Esophagus (tissue), 2 donors: ENCODE results near the gene TOMM5. TPM values are rescaled to one million over a fixed set of nuclear protein-coding genes. Genes with fewer than 3 reads are reported as not detected.

Source experiments
- H3K27ac ChIP-seq, 2 donors: one replicate each; pipeline ENCODE4 v1.5.1; 2013; ENCODE audit warnings: low read depth in 2 of 2, mild to moderate bottlenecking in 2 of 2, inconsistent platforms in 1 of 2, low read length in 1 of 2, moderate library complexity in 1 of 2
- H3K27me3 ChIP-seq, 2 donors: one replicate each; pipeline ENCODE4 v1.6.1; 2013; ENCODE audit warnings: low read length in 2 of 2, control low read depth in 1 of 2, mild to moderate bottlenecking in 1 of 2; ENCODE audit not compliant: insufficient read depth in 2 of 2, control insufficient read depth in 1 of 2
- H3K36me3 ChIP-seq, 2 donors: one replicate each; pipeline ENCODE4 v1.6.1; 2013; ENCODE audit warnings: low read length in 1 of 2; ENCODE audit not compliant: control insufficient read depth in 2 of 2, insufficient read depth in 2 of 2
- H3K4me1 ChIP-seq, 2 donors: one replicate each; pipeline ENCODE4 v1.6.1; 2013; ENCODE audit warnings: low read length in 1 of 2; ENCODE audit not compliant: control insufficient read depth in 2 of 2, insufficient read depth in 2 of 2
- H3K4me3 ChIP-seq, 2 donors: one replicate each; pipeline ENCODE4 v1.5.1; 2013; ENCODE audit warnings: low read length in 2 of 2, mild to moderate bottlenecking in 2 of 2, low read depth in 1 of 2, moderate library complexity in 1 of 2
- H3K9me3 ChIP-seq, 2 donors: one replicate each; pipeline ENCODE4 v1.6.1; 2013; ENCODE audit warnings: mild to moderate bottlenecking in 2 of 2, low read depth in 1 of 2, low read length in 1 of 2, moderate library complexity in 1 of 2; ENCODE audit not compliant: control insufficient read depth in 2 of 2, insufficient read depth in 1 of 2
- WGBS, 2 donors: extraction: QIAGEN DNeasy Blood & Tissue Kit; methylation state at CpG; one replicate each; pipeline ENCODE4 v1.1.7; 2013; 5-methylcytosine and 5-hydroxymethylcytosine counted together
- polyA plus RNA-seq, 2 donors: library from polyadenylated mRNA; stranded (reverse); fragments of 200-250 nt; gene quantifications; one replicate each; pipeline ENCODE4 v1.2.3, GENCODE V29; 2013
- donor health status: healthy with polysubstance abuse.
- donor health status: Bipolar disorder and iron deficiency.

Gene TOMM5
- polyA plus RNA-seq, 2 donors: 93.3 to 113 TPM

DNA sequence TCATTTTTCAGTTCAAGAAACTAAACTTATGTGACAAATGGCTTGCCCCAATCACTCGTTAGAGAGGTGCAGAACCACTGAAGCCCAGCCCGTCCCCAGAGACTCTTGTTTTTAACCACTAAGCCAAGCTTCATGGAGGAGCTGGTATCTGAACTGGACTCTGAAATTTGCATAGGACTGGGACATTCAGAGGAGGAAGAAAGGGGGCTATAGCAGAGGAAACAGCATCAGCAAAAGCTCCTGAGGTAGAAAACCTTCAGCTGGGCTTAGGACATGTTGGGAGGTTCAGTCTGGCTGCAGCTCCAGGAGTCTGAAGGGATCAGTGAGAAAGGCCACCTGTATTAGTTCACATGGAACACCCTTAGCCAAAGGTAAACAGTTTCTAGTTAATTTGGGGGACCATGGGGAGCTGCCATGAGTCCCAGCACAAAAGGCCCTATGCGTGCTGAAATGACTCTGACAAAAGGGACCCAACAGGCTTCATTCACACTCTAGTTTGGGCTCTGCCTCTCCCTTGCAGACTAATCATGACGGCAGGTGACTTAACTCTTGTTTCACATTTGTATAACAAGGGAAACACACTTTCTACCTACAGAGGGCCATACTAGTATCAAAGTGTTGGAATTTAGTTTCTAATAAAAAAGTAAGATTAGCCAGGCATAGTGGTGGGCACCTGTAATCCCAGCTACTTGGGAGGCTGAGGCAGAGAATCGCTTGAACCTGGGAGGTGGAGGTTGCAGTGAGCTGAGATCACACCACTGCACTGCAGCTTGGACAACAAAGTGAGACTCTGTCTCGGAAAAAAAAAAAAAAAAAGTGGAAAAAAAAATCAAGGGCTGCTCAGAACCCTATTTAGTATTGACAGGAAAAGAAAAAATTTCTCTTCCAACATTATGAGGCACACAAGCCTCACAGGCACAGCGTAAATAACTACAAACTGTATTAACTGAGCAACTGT is 26.5 kb downstream of the TOMM5 start:
- Histone ChIP-seq H3K27ac (no peak overlapping the region), H3K4me3 (no peak overlapping the region), H3K4me1 (no peaks in the 10 kb centered on the region), H3K27me3 (no peaks in the 10 kb centered on the region), H3K9me3 (no peaks in the 10 kb centered on the region), H3K36me3 (no peaks in the 10 kb centered on the region)
- WGBS, 2 donors: 74 to 91% methylated on average over 7 of the region's 7 CpGs

DNA sequence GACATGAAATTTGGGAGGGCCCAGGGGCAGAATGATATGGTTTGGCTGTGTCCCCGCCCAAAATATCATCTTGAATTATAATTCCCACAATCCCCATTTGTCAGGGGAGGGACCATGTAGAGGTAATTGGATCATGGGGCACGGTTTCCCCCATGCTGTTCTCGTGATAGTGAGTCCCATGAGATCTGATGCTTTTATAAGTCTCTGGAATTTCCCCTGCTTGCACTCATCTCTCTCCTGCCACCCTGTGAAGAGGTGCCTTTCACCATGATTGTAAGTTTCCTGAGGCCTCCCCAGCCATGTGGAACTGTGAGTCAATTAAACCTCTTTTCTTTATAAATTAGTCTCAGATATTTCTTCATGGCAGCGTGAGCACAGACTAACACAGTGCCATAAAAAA is 27.5 kb downstream of the TOMM5 start:
- Histone ChIP-seq H3K4me3 (no peak overlapping the region), H3K36me3 (no peaks in the 10 kb centered on the region), H3K27ac (no peak overlapping the region), H3K4me1 (no peaks in the 10 kb centered on the region), H3K27me3 (no peaks in the 10 kb centered on the region), H3K9me3 (no peaks in the 10 kb centered on the region)
- WGBS, 2 donors: 90% methylated on average over 4 of the region's 4 CpGs

DNA sequence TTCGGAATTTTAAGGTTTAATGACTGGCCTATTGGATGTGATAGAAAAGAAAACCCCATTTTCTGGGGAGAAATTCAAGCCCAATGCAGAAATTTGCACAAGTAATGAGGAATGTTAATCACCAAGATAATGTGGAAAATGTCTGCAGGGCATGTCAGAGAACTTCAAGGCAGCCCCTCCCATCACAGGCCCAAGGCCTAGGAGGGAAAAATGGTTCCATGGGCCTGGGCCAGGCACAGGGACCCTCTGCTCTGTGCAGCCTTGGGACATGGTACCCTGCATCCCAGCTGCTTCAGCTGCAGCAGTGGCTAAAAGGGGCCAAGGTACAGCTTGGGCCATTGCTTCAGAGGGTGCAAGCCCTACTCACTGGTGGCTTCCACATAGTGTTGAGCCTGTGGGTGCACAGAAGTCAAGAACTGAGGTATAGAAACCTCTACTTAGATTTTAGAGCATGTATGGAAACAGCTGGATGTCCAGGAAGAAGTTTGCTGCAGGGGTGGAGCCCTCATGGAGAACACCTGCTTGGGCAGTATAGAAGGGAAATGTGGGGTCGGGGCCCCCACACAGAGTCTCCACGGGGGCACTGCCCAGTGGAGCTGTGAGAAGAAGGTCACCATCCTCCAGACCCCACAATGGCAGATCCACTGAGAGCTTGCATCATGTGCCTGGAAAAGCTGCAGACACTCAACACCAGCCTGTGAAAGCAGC is 28.4 kb downstream of the TOMM5 start:
- Histone ChIP-seq H3K27me3 (no peaks in the 10 kb centered on the region), H3K4me3 (no peak overlapping the region), H3K9me3 (no peaks in the 10 kb centered on the region), H3K27ac (no peak overlapping the region), H3K36me3 (no peaks in the 10 kb centered on the region), H3K4me1 (no peaks in the 10 kb centered on the region)
- 63 to 66% methylated on average over 3 of the region's 3 CpGs for WGBS, 2 donors

DNA sequence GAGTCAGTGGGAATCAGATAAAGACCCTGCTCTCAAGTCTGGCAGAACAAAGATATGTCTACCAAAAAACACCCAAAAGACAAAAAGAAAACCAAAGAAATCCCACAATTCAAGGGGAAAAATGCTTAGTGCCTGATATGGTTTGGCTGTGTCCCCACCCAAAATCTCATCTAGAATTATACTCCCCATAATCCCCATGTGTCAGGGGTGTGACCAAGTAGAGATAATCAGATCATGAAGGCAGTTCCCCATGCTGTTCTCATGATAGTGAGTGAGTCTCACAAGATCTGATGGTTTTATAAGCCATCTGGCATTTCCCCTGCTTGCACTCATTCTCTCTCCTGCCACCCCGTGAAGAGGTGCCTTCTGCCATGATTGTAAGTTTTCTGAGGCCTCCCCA is 29.6 kb downstream of the TOMM5 start:
- Histone ChIP-seq H3K36me3 (no peaks in the 10 kb centered on the region), H3K4me3 (no peak overlapping the region), H3K27me3 (no peaks in the 10 kb centered on the region), H3K9me3 (no peaks in the 10 kb centered on the region), H3K27ac (no peak overlapping the region), H3K4me1 (no peaks in the 10 kb centered on the region)
- 86 to 96% methylated on average over 1 of the region's 1 CpG for WGBS, 2 donors

DNA sequence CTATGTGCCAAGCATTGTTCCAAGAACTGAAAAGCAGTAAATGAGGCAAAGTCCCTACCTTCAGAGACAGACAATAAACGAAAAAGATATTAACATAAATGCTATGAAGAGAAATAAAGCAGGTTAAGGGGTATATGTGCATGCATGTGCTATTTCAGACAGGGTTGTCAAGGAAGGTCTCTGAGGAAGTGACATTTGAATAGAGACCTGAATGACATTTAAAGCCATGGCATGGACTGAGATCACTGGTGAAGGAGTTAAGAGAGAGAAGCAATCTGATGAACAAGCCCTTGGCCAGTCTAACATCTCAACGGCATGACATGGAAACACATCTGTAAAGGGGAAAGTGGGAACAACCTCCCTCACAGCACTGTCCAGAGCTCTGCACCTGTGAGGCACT is 30.7 kb downstream of the TOMM5 start:
- Histone ChIP-seq H3K27me3 (no peaks in the 10 kb centered on the region), H3K4me1 (no peaks in the 10 kb centered on the region), H3K4me3 (no peak overlapping the region), H3K9me3 (no peaks in the 10 kb centered on the region), H3K36me3 (no peaks in the 10 kb centered on the region), H3K27ac (no peak overlapping the region)
- WGBS, 2 donors: 52 to 86% methylated on average over 2 of the region's 2 CpGs

DNA sequence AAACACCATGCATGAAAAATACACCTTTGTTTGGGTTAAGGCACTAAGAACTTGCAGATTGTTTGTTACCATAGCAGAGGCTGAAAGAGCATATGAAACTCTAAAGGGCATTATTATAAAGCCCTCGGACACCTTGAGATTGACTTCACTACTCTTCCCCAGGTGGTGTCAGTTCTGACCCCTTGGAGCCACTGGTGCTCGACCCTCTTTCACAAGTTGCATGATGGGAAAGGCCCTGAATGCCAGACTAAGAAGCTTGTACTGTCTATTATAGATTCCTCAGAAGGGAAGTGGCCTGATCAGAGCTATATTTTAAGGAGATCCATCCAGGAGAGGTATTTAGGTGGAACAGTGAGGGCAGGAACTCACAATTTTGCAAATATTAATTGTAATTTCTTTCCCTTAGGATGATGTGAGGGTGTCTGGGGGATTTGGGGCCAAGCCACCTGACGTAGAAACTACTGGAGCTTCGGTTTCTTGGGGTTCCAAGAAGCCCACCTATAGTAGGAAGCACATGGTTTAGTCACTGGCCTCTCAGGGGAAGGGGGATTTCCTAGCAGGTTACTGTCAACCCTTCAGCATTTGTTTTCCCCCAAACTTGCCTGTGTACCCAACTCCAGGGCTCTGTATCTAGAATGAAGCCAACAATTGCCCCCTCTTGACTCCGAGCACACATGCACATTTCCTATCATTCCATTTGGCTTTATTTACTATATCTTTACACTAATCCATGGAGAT is 32.4 kb downstream of the TOMM5 start:
- H3K9me3 ChIP-seq: no peaks in the 10 kb centered on the region
- H3K27ac ChIP-seq: no peak overlapping the region
- H3K4me1 ChIP-seq: no peaks in the 10 kb centered on the region
- H3K27me3 ChIP-seq: no peaks in the 10 kb centered on the region
- H3K36me3 ChIP-seq: no peaks in the 10 kb centered on the region
- whole genome bisulfite sequencing, 2 donors: 93 to 94% methylated on average over 5 of the region's 5 CpGs
- H3K4me3 ChIP-seq: no peak overlapping the region

DNA sequence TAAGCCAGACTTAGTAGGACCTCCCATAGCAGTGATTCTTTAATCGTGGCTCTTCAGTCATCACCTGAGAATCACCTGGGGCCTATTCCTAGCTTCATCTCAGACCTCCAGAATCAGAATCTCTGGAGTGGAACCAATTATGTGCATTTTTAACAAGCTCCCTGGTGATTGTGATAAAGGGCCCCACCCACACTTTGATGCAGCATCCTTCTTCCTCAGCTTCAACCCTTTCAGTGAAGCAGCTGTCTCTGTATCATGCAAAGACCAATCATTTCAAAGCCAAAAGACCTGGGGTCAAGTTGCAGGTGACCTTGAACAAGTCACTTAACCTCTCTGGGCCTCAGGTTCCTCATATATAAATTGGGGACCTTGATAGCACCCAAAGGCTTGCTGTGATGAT is 33.3 kb downstream of the TOMM5 start:
- Histone ChIP-seq H3K4me1 (no peaks in the 10 kb centered on the region), H3K4me3 (no peak overlapping the region), H3K27me3 (no peaks in the 10 kb centered on the region), H3K9me3 (no peaks in the 10 kb centered on the region), H3K36me3 (no peaks in the 10 kb centered on the region), H3K27ac (no peak overlapping the region)
- 85 to 100% methylated on average over 1 of the region's 1 CpG for WGBS, 2 donors

DNA sequence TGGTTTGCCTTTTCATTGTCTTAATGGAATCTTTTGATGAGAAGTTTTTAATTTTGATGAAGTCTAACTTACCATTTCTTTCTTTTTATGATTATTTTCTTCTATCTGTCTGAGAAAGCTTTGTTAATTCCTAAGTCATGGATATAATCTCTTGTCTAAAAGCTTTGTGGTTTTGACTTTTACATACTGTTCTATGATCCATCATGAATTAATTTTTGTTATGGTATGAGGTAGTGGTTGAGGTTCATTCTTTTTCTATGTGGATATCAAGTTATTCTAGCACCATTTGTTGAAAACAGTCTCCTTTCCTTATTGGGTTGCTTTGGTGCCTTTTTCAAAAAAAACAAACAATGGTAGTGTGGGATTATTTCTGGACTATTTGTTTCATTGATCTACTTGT is 36.6 kb downstream of the TOMM5 start:
- H3K9me3 ChIP-seq: no peaks in the 10 kb centered on the region
- H3K36me3 ChIP-seq: no peaks in the 10 kb centered on the region
- no peaks in the 10 kb centered on the region for H3K4me1 ChIP-seq
- no peak overlapping the region for H3K4me3 ChIP-seq
- no peaks in the 10 kb centered on the region for H3K27me3 ChIP-seq
- H3K27ac ChIP-seq: no peak overlapping the region

DNA sequence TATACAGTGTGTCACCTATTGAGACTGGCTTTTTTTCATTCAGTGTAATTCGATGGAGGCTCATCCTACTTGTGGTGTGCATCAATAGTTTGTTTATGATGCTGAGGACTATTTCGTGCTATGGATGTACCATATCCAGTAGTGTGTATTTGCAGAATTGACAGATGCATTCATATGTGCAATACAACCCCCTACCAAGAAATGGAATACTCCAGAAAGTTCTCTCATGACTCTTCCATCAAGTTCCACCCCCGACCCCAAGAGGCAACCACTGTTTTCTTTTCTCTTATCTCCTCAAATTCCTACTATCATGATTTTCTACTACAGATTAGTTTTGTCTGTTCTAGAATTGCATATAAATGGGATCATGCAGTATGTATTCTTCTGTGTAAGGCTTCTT is 38.1 kb downstream of the TOMM5 start:
- no peak overlapping the region for H3K27ac ChIP-seq
- no peaks in the 10 kb centered on the region for H3K9me3 ChIP-seq
- H3K36me3 ChIP-seq: no peaks in the 10 kb centered on the region
- H3K27me3 ChIP-seq: no peaks in the 10 kb centered on the region
- H3K4me3 ChIP-seq: no peak overlapping the region
- H3K4me1 ChIP-seq: no peaks in the 10 kb centered on the region
- WGBS, 2 donors: 92 to 94% methylated on average over 3 of the region's 3 CpGs
